ENCODE data around the gene CHD9NB.
"Not testable (repeated sequence)": the region's sequence is repeated elsewhere in the genome, so short reads cannot be mapped to it uniquely, and the experiment has no call there.

Gene CHD9NB

GRCh38 chr16:53083119-53083518, 30.4 kb upstream of the CHD9NB start:
- DNase-seq = no peak

- DNase-seq = no peak
Observed at GRCh38 chr16:53082509-53082908, 29.8 kb upstream of the CHD9NB start.

- DNase-seq = no peak
Observed at GRCh38 chr16:53081686-53082407, 29.1 kb upstream of the CHD9NB start.

- DNase-seq = no peak
Observed at GRCh38 chr16:53081032-53081424, 28.3 kb upstream of the CHD9NB start.

- DNase-seq = no peak
Observed at GRCh38 chr16:53080345-53081031, 27.8 kb upstream of the CHD9NB start.

- DNase-seq = no peak
Observed at GRCh38 chr16:53078765-53079485, 26.2 kb upstream of the CHD9NB start.

- DNase-seq = no peak
Observed at GRCh38 chr16:53078247-53078646, 25.6 kb upstream of the CHD9NB start.

GRCh38 chr16:53075461-53075860, 22.8 kb upstream of the CHD9NB start:
- DNase-seq = not testable (repeated sequence)

GRCh38 chr16:53074296-53074695, 21.6 kb upstream of the CHD9NB start:
- not testable (repeated sequence) for DNase-seq

- no peak for DNase-seq
Observed at GRCh38 chr16:53073022-53073421, 20.3 kb upstream of the CHD9NB start.

- no peak for DNase-seq
Observed at GRCh38 chr16:53071748-53072301, 19.1 kb upstream of the CHD9NB start.

GRCh38 chr16:53069772-53070171, 17.1 kb upstream of the CHD9NB start:
- DNase-seq = no peak

- DNase-seq = no peak
Observed at GRCh38 chr16:53068423-53068833, 15.7 kb upstream of the CHD9NB start.

- no peak for DNase-seq
Observed at GRCh38 chr16:53067675-53068074, 15.0 kb upstream of the CHD9NB start.

- DNase-seq = no peak
Observed at GRCh38 chr16:53065461-53066061, 12.9 kb upstream of the CHD9NB start.

- DNase-seq = no peak
Observed at GRCh38 chr16:53064081-53064578, 11.4 kb upstream of the CHD9NB start.

- DNase-seq = peak; percentile 23
Observed at GRCh38 chr16:53061701-53062159, 9.0 kb upstream of the CHD9NB start.

GRCh38 chr16:53061256-53061655, 8.6 kb upstream of the CHD9NB start:
- no peak for DNase-seq

GRCh38 chr16:53059672-53060071, 7.0 kb upstream of the CHD9NB start:
- DNase-seq = no peak

- DNase-seq = no peak
Observed at GRCh38 chr16:53058882-53059281, 6.2 kb upstream of the CHD9NB start.

- DNase-seq = no peak
Observed at GRCh38 chr16:53058441-53058840, 5.7 kb upstream of the CHD9NB start.

- DNase-seq = no peak
Observed at GRCh38 chr16:53057658-53058057, 5.0 kb upstream of the CHD9NB start.

- DNase-seq = no peak
Observed at GRCh38 chr16:53056392-53056881, 3.7 kb upstream of the CHD9NB start.
